Kidney epithelial cell (primary cell): ENCODE results near the gene TM9SF1. TPM values are rescaled to one million over a fixed set of nuclear protein-coding genes. Genes with fewer than 3 reads are reported as not detected.
A peak's percentile ranks its signal among the peaks of the same experiment; 100 is the strongest.

Source experiments
- DNase-seq: peaks from one replicate; pipeline ENCODE4 v3.0.0-alpha.2; 2010; ENCODE audit warnings: low read depth
- H3K27me3 ChIP-seq: 2 replicates; pipeline ENCODE4 v1.6.0; 2011; ENCODE audit warnings: low read length; ENCODE audit not compliant: control insufficient read depth, insufficient read depth
- H3K36me3 ChIP-seq: 2 replicates; pipeline ENCODE4 v1.5.1; 2011; ENCODE audit warnings: low read length; ENCODE audit not compliant: control insufficient read depth, insufficient read depth
- H3K4me3 ChIP-seq: 2 replicates; pipeline ENCODE4 v1.5.1; 2011; ENCODE audit warnings: low read depth, mild to moderate bottlenecking, control low read depth, low read length
- total RNA-seq: library from RNA; depleted of rRNA; stranded (reverse); fragments of >200 nt; gene quantifications from 2 replicates; pipeline ENCODE4 v1.2.3, GENCODE V29; 2015
- TF ChIP-seq, protein P1 (sequence below): IDR thresholded peaks from 2 replicates; pipeline ENCODE4 v1.5.1; 2011; ENCODE audit warnings: mild to moderate bottlenecking, moderate library complexity, low read length, control low read depth, inconsistent platforms; ENCODE audit not compliant: insufficient read depth, poor library complexity, severe bottlenecking

TM9SF1 gene
- total RNA-seq, 1 donor from 2014 or later: 55.6 TPM

DNA sequence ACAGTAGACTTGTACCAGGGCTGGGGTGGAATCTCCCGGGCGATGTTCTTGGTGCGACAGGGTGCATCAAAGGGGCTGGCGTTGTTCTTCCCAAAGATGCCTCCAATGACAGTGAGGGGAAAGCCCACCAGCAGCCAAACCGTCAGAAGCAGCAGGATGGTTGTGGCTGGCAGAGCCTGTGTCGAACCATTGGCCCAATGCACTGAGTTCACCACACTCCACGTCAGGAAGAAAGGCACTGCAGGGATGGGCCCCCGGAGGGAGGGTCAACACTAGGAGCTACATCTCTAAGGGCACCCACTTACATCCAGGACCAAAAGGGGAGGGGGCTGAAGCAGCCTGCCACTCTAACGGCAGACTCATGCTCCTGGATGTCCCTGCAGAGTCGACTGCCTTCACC lies 4.8 kb downstream of the TM9SF1 start:
- peaks cover 4% of the 10 kb centered on the region for H3K36me3 ChIP-seq
- TF ChIP-seq, protein P1, sequence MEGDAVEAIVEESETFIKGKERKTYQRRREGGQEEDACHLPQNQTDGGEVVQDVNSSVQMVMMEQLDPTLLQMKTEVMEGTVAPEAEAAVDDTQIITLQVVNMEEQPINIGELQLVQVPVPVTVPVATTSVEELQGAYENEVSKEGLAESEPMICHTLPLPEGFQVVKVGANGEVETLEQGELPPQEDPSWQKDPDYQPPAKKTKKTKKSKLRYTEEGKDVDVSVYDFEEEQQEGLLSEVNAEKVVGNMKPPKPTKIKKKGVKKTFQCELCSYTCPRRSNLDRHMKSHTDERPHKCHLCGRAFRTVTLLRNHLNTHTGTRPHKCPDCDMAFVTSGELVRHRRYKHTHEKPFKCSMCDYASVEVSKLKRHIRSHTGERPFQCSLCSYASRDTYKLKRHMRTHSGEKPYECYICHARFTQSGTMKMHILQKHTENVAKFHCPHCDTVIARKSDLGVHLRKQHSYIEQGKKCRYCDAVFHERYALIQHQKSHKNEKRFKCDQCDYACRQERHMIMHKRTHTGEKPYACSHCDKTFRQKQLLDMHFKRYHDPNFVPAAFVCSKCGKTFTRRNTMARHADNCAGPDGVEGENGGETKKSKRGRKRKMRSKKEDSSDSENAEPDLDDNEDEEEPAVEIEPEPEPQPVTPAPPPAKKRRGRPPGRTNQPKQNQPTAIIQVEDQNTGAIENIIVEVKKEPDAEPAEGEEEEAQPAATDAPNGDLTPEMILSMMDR: no peak
- H3K27me3 ChIP-seq: no peaks in the 10 kb centered on the region
- DNase-seq: no peak
- H3K4me3 ChIP-seq: no peak overlapping the region

DNA sequence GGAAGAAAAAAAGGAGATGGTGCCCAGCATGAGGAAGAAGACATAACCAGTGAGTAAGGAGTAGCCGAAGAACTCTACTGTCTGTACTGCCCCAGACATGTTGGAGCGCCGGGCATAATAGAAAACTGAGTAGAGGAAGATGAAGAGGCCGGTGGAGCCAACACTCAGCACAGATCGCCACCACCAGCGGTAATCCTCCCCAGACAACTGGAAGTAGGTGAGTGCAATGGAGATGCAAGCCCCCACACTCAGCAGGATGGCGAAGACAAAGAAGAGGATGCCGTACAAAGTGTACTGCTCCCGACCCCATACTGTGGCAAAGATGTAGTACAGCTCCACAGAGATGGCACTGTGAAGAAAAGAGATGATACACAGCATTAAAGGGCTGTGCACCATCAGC lies 5.8 kb downstream of the TM9SF1 start:
- no peaks in the 10 kb centered on the region for H3K27me3 ChIP-seq
- H3K4me3 ChIP-seq: no peak overlapping the region
- H3K36me3 ChIP-seq: peaks cover 4% of the 10 kb centered on the region
- TF ChIP-seq, protein P1: no peak
- no peak for DNase-seq

DNA sequence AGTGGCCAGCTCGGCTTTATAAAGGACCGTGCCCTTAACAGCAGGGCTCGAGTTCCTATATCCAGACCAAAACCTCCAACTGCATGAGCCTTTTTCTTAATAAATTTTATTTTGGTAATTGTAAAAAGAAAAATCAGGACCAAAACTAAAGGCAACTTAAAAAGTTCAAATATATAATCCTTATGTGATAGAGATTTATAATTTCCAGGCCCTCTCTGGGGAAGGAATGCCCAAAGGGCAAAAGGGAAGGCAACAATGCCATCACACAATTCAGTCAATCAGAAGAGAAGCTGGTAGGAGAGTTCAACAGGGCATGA lies 6.2 kb downstream of the TM9SF1 start:
- Histone ChIP-seq H3K27me3 (no peaks in the 10 kb centered on the region), H3K36me3 (peaks cover 4% of the 10 kb centered on the region), H3K4me3 (no peak overlapping the region)
- no peak for DNase-seq
- TF ChIP-seq, protein P1: no peak

GRCh38 chr14:24188251-24189058 lies 6.8 kb downstream of the TM9SF1 start, which contains the start of gene IPO4:
Gene IPO4, minus strand, starts transcription at chr14:24188816. Its CDS starts 29 bp downstream, at chr14:24188787.
- TF ChIP-seq, protein P1: no peak
- peak; percentile 84 for DNase-seq
- H3K4me3 ChIP-seq: peak within 1 kb of the TSS; percentile 63
- no peaks in the 10 kb centered on the region for H3K27me3 ChIP-seq
- peaks cover 4% of the 10 kb centered on the region for H3K36me3 ChIP-seq

GRCh38 chr14:24187539-24187915 lies 7.7 kb downstream of the TM9SF1 start:
- H3K36me3 ChIP-seq: peaks cover 3% of the 10 kb centered on the region
- no peaks in the 10 kb centered on the region for H3K27me3 ChIP-seq
- H3K4me3 ChIP-seq: no peak overlapping the region
- TF ChIP-seq, protein P1: no peak
- DNase-seq: no peak
